ENCODE measurements around the gene HAL.
A peak's percentile ranks its signal among the peaks of the same experiment; 100 is the strongest.
"Not testable (repeated sequence)": the region's sequence is repeated elsewhere in the genome, so short reads cannot be mapped to it uniquely, and the experiment has no call there.

Gene HAL

DNA sequence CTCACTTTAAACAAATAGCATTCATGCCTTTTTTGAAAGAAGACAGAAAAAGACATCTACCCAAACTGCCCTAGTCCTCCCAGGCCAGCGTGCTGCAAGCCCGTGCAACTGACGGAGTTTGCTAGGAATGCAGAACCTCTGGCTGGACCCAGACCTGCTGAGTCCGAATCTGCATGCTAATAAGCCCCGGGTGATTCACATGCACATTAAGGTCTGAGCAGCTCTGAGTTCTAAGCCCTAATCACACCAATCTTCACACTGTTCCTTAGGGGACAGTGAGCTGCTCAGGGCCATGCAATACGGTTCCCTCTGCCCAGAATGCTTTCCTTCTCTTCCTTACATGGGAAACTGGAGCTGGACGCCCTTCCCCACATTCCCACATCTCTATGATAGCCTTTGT, 25.2 kb downstream of the HAL start:
- Histone ChIP-seq H3K27me3 (ENCODE audit: low read depth, low read length) (no peaks in the 10 kb centered on the region), H3K9me3 (ENCODE audit: insufficient read depth, low read length) (no peaks in the 10 kb centered on the region), H3K9ac (ENCODE audit: low read length) (no peak overlapping the region), H3K79me2 (ENCODE audit: low read length) (no peaks in the 10 kb centered on the region), H2AFZ (ENCODE audit: low read depth, low read length) (no peak overlapping the region), H3K4me3 (ENCODE audit: low read length) (no peak overlapping the region), H3K27ac (ENCODE audit: low read length) (no peak overlapping the region), H3K4me1 (ENCODE audit: low read length) (no peaks in the 10 kb centered on the region), H3K36me3 (replicated peaks; ENCODE audit: low read depth, low read length) (no peaks in the 10 kb centered on the region), H4K20me1 (ENCODE audit: insufficient read depth, low read length) (no peaks in the 10 kb centered on the region), H3K4me2 (ENCODE audit: low read length) (no peak overlapping the region)
- TF ChIP-seq, protein P1, sequence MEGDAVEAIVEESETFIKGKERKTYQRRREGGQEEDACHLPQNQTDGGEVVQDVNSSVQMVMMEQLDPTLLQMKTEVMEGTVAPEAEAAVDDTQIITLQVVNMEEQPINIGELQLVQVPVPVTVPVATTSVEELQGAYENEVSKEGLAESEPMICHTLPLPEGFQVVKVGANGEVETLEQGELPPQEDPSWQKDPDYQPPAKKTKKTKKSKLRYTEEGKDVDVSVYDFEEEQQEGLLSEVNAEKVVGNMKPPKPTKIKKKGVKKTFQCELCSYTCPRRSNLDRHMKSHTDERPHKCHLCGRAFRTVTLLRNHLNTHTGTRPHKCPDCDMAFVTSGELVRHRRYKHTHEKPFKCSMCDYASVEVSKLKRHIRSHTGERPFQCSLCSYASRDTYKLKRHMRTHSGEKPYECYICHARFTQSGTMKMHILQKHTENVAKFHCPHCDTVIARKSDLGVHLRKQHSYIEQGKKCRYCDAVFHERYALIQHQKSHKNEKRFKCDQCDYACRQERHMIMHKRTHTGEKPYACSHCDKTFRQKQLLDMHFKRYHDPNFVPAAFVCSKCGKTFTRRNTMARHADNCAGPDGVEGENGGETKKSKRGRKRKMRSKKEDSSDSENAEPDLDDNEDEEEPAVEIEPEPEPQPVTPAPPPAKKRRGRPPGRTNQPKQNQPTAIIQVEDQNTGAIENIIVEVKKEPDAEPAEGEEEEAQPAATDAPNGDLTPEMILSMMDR (IDR thresholded peaks at IDR 0.05; ENCODE audit: low read depth, low read length), result no peak
- no peak for TF ChIP-seq EZH2phosphoT487 (IDR thresholded peaks at IDR 0.05; ENCODE audit: low read depth)

DNA sequence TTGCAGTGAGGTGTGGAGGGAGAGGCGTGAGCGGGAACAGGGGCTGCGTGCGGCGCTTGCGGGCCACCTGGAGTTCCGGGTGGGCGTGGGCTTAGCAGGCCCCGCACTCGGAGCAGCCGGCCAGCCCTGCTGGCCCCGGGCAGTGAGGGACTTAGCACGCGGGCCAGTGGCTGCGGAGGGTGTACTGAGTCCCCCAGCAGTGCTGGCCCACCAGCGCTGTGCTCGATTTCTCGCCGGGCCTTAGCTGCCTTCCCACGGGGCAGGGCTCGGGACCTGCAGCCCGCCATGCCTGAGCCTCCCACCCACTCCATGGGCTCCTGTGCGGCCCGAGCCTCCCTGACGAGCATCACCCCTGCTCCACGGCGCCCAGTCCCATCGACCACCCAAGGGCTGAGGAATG, 27.0 kb downstream of the HAL start:
- H3K4me3 ChIP-seq (ENCODE audit: low read length); H3K79me2 ChIP-seq (ENCODE audit: low read length); H4K20me1 ChIP-seq (ENCODE audit: insufficient read depth, low read length); H3K9ac ChIP-seq (ENCODE audit: low read length); H3K4me1 ChIP-seq (ENCODE audit: low read length); H3K27me3 ChIP-seq (ENCODE audit: low read depth, low read length); H3K4me2 ChIP-seq (ENCODE audit: low read length); H3K9me3 ChIP-seq (ENCODE audit: insufficient read depth, low read length); H3K36me3 ChIP-seq (replicated peaks; ENCODE audit: low read depth, low read length); H2AFZ ChIP-seq (ENCODE audit: low read depth, low read length); H3K27ac ChIP-seq (ENCODE audit: low read length): not testable (repeated sequence)

DNA sequence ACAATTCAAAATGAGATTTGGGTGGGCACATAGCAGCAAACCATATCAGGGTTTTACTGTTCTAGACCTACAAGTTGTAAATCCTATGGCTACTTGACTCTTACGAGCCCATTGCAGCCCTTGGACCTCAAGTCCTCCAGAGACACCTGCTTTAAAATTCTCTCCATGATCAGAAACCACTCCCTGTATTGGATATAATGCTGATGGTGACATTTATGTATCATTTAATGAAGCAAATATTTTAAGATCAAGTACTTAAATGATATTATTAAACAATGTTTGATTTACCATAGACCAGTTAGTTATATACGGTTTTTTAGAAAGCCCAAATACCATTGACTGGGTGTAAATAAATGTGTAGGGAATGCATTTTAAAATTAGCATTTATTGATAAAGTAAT, 28.8 kb downstream of the HAL start:
- Histone ChIP-seq H4K20me1 (ENCODE audit: insufficient read depth, low read length) (no peaks in the 10 kb centered on the region), H3K27me3 (ENCODE audit: low read depth, low read length) (no peaks in the 10 kb centered on the region), H3K4me1 (ENCODE audit: low read length) (no peaks in the 10 kb centered on the region), H3K4me2 (ENCODE audit: low read length) (no peak overlapping the region), H3K36me3 (replicated peaks; ENCODE audit: low read depth, low read length) (no peaks in the 10 kb centered on the region), H2AFZ (ENCODE audit: low read depth, low read length) (no peak overlapping the region), H3K79me2 (ENCODE audit: low read length) (no peaks in the 10 kb centered on the region), H3K9ac (ENCODE audit: low read length) (no peak overlapping the region), H3K9me3 (ENCODE audit: insufficient read depth, low read length) (no peaks in the 10 kb centered on the region), H3K4me3 (ENCODE audit: low read length) (no peak overlapping the region), H3K27ac (ENCODE audit: low read length) (no peak overlapping the region)
- TF ChIP-seq, protein P1 (IDR thresholded peaks at IDR 0.05; ENCODE audit: low read depth, low read length), result no peak
- TF ChIP-seq EZH2phosphoT487 (IDR thresholded peaks at IDR 0.05; ENCODE audit: low read depth), result no peak

GRCh38 chr12:95966287-95966870, 29.8 kb downstream of the HAL start:
- H4K20me1 ChIP-seq (ENCODE audit: insufficient read depth, low read length), result no peaks in the 10 kb centered on the region
- H3K4me2 ChIP-seq (ENCODE audit: low read length), result no peak overlapping the region
- H2AFZ ChIP-seq (ENCODE audit: low read depth, low read length), result no peak overlapping the region
- H3K36me3 ChIP-seq (replicated peaks; ENCODE audit: low read depth, low read length), result no peaks in the 10 kb centered on the region
- TF ChIP-seq, protein P1 (IDR thresholded peaks at IDR 0.05; ENCODE audit: low read depth, low read length), result no peak
- TF ChIP-seq EZH2phosphoT487 (IDR thresholded peaks at IDR 0.05; ENCODE audit: low read depth), result no peak
- H3K4me3 ChIP-seq (ENCODE audit: low read length), result no peak overlapping the region
- H3K4me1 ChIP-seq (ENCODE audit: low read length), result no peaks in the 10 kb centered on the region
- no peak overlapping the region for H3K9ac ChIP-seq (ENCODE audit: low read length)
- H3K27me3 ChIP-seq (ENCODE audit: low read depth, low read length), result no peaks in the 10 kb centered on the region
- no peak overlapping the region for H3K27ac ChIP-seq (ENCODE audit: low read length)
- no peaks in the 10 kb centered on the region for H3K9me3 ChIP-seq (ENCODE audit: insufficient read depth, low read length)
- no peaks in the 10 kb centered on the region for H3K79me2 ChIP-seq (ENCODE audit: low read length)

DNA sequence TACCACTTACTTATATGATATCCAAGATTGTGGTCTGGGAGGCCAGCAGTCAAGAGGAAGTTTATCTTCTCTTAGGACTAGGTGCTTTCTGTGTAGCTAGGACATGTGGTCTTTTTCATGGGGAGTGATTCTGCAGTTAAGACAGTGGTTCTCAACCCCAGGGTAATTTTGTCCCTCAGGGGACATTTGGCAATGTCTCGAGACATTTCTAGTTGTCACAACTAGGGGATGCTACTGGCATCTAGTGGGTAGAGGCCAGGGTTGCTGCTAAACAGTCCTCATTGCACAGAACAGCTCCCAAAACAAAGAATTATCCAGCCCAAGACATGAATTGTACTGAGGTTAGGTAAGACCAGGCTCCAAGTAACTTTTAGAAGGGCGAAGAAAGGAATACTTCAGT, 33.0 kb downstream of the HAL start:
- Histone ChIP-seq H3K9me3 (ENCODE audit: insufficient read depth, low read length) (no peaks in the 10 kb centered on the region), H3K4me3 (ENCODE audit: low read length) (no peak overlapping the region), H3K4me1 (ENCODE audit: low read length) (no peaks in the 10 kb centered on the region), H3K4me2 (ENCODE audit: low read length) (no peak overlapping the region), H3K79me2 (ENCODE audit: low read length) (no peaks in the 10 kb centered on the region), H3K9ac (ENCODE audit: low read length) (no peak overlapping the region), H3K27me3 (ENCODE audit: low read depth, low read length) (no peaks in the 10 kb centered on the region), H4K20me1 (ENCODE audit: insufficient read depth, low read length) (no peaks in the 10 kb centered on the region), H3K36me3 (replicated peaks; ENCODE audit: low read depth, low read length) (no peaks in the 10 kb centered on the region), H3K27ac (ENCODE audit: low read length) (no peak overlapping the region), H2AFZ (ENCODE audit: low read depth, low read length) (no peak overlapping the region)
- TF ChIP-seq, protein P1 (IDR thresholded peaks at IDR 0.05; ENCODE audit: low read depth, low read length), result peak; percentile 43
- no peak for TF ChIP-seq EZH2phosphoT487 (IDR thresholded peaks at IDR 0.05; ENCODE audit: low read depth)

Measured in OCI-LY3 (cell line).